Activated T-helper 2 cell treated with anti-CD3 and anti-CD28 coated beads, Interferon-gamma antibody, Interleukin-2, Interleukin-4, amounts not matched to agents 10 μg/mL and 5 μg/mL and 100 μg/mL, durations not matched to agents 14 hours and 24 hours and 36 hours (primary cell): ENCODE data around the gene GALNT2. TPM values are rescaled to one million over a fixed set of nuclear protein-coding genes. Genes with fewer than 3 reads are reported as not detected.

ENCODE experiments used
- DNase-seq: peaks from one replicate; pipeline ENCODE4 v3.0.0; 2021; ENCODE audit warnings: low spot score
- H3K27ac Mint-ChIP-seq: one replicate; pipeline ENCODE4 v1.8.0; 2021; ENCODE audit warnings: mixed read lengths
- H3K27me3 Mint-ChIP-seq: one replicate; pipeline ENCODE4 v1.8.0; 2021; ENCODE audit warnings: low read depth, mixed read lengths
- H3K36me3 Mint-ChIP-seq: one replicate; pipeline ENCODE4 v1.8.0; 2021; ENCODE audit warnings: low read depth, mixed read lengths
- H3K4me1 Mint-ChIP-seq: one replicate; pipeline ENCODE4 v1.8.0; 2021; ENCODE audit warnings: low read depth, mixed read lengths
- H3K4me3 Mint-ChIP-seq: one replicate; pipeline ENCODE4 v1.8.0; 2021; ENCODE audit warnings: low read depth, mild to moderate bottlenecking, moderate library complexity, mixed read lengths
- H3K9me3 Mint-ChIP-seq: one replicate; pipeline ENCODE4 v1.8.0; 2021; ENCODE audit warnings: mixed read lengths
- intact Hi-C: fragments of 100-400 bp; cut with micrococcal nuclease; formaldehyde crosslinking; loops from one replicate; pipeline ENCODE4 v1.15.1; 2023
- total RNA-seq: library from RNA; stranded (reverse); gene quantifications from 2 replicates; pipeline ENCODE4 v1.2.3, GENCODE V29; 2022

The GALNT2 gene
- total RNA-seq, 1 donor from 2014 or later = 59.3 TPM

DNA sequence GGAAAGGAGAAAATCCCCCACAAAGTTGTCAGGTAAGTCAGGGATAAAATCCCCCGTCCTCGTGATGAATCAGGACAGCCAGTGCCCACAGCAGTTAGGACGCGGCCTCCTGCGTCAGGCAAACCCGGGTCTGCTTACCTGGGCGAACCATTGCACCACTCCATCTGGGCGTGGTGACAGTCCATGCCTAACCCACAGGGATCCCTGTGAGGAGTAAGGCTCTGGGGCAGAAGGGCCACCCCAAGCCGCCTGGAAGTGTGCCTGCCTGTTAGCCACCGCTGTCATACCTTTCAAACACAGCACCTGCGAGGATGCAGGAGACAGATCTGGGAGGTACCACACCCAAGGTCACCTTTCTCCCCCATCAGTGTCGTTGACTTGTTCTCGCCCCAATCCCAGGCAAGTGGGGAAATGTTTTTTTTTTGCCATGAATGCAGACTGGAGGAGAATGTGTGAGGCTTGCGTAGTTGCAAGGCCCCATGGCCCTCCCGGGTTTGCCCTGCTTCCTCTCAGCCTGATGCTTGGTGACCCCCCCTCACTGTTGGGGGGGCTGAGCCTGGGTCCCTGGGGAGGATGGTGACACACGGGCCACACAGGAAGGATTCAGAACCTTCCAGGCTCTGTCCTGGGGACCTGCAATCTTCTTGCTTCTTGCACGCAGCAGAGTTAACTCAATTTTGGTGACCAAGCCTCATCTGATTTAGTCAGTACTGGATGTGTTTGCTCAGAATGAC is 252.1 kb downstream of the GALNT2 start:
- DNase-seq = no peak
- H3K9me3 Mint-ChIP-seq = no peaks in the 10 kb centered on the region
- intact Hi-C loops = no loop called here
- H3K36me3 Mint-ChIP-seq = no peaks in the 10 kb centered on the region
- H3K4me3 Mint-ChIP-seq = no peak overlapping the region
- H3K27ac Mint-ChIP-seq = no peak overlapping the region
- H3K27me3 Mint-ChIP-seq = peaks cover under 1% of the 10 kb centered on the region
- H3K4me1 Mint-ChIP-seq = no peaks in the 10 kb centered on the region

- no peaks in the 10 kb centered on the region for H3K9me3 Mint-ChIP-seq
- DNase-seq = no peak
- no peak overlapping the region for H3K27ac Mint-ChIP-seq
- intact Hi-C loops = no loop called here
- no peaks in the 10 kb centered on the region for H3K36me3 Mint-ChIP-seq
- H3K27me3 Mint-ChIP-seq = no peaks in the 10 kb centered on the region
- H3K4me1 Mint-ChIP-seq = no peaks in the 10 kb centered on the region
- H3K4me3 Mint-ChIP-seq = no peak overlapping the region
Measured at GRCh38 chr1:230320804-230321203, 253.8 kb downstream of the GALNT2 start.

DNA sequence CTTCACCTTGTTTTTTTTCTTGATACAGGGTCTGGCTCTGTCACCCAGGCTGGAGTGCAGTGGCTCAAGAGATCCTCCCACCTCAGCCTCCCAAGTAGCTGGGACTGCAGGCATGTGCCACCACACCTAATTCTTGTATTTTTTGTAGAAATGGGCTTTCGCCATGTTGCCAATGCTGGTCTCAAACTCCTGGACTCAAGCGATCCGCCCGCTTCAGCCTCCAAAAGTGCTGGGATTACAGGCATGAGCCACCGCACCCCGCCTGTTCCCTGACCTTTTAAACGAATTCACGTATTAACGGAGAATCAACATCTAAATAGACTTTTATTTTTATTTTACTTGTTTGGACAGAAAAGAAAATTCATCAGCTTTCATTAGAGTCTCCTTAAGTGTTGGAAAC is 254.3 kb downstream of the GALNT2 start:
- H3K9me3 Mint-ChIP-seq = no peaks in the 10 kb centered on the region
- DNase-seq = no peak
- H3K27ac Mint-ChIP-seq = no peak overlapping the region

DNA sequence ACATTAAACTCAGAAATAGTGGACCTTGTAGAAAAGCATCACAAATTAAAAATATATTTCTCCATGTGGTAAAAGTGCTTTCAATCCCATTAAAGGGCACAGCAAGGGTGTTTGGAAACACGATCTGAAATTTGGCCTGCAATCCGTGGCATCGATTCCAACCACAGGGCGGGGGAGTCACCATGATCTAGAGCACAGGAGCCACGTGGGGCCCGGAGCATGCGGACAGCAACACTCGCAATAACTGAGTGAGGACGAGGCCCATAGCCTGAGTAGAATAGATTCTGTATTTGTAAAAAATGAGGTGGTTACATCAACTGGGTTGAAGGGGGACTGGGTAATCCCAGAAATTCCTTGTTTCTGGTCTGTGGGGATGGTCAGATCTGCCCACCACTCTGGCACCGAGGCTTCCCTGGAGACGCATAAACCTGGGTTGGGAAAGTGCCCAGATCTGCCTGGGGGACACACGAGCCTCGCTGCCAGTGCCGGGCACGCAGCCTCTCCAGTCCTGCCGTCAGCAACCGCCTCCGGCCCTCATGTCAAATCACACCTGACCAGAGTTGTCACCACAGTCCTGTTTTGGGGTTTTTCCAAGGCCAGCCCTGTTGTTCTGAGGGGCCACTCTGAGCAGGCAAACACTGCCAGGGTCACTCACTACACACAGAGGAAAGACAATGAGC is 254.8 kb downstream of the GALNT2 start:
- Mint-ChIP-seq H3K36me3 (no peaks in the 10 kb centered on the region), H3K27me3 (no peaks in the 10 kb centered on the region), H3K27ac (no peak overlapping the region), H3K4me3 (no peak overlapping the region), H3K9me3 (no peaks in the 10 kb centered on the region), H3K4me1 (no peaks in the 10 kb centered on the region)
- no peak for DNase-seq
- intact Hi-C loops = no loop called here

More for the DNA sequence above, 254.3 kb downstream of the GALNT2 start:
- Mint-ChIP-seq H3K36me3 (no peaks in the 10 kb centered on the region), H3K4me3 (no peak overlapping the region), H3K4me1 (no peaks in the 10 kb centered on the region), H3K27me3 (no peaks in the 10 kb centered on the region)
- intact Hi-C loops = no loop called here

GRCh38 chr1:230322421-230322756 is 255.4 kb downstream of the GALNT2 start:
- H3K27me3 Mint-ChIP-seq = no peaks in the 10 kb centered on the region
- H3K27ac Mint-ChIP-seq = no peak overlapping the region
- intact Hi-C loops = no loop called here
- DNase-seq = no peak
- no peaks in the 10 kb centered on the region for H3K4me1 Mint-ChIP-seq
- no peaks in the 10 kb centered on the region for H3K36me3 Mint-ChIP-seq
- H3K9me3 Mint-ChIP-seq = no peaks in the 10 kb centered on the region
- H3K4me3 Mint-ChIP-seq = no peak overlapping the region

GRCh38 chr1:230322967-230323547 is 256.0 kb downstream of the GALNT2 start:
- intact Hi-C loops = no loop called here

DNA sequence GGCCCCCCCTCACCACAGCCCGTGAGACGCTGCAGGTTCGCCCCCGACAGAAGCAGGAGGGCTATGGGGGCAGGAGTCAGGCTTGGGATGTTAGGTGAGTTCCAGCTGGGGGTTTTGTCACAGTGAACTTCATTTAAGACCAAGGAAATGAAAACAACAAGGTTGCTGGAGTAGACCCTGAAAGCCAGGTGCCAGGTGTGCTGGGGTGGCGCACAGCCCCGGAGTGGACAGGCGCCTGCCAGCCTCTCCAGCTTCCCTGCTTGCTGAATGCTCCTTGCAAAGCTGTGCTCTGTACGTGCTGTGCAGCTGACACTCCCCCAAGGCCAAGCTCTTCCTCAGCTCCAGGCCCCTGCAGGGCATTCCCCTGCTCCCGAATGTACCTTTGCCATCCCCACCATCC is 256.6 kb downstream of the GALNT2 start:
- H3K4me1 Mint-ChIP-seq = peaks cover 6% of the 10 kb centered on the region
- H3K27me3 Mint-ChIP-seq = no peaks in the 10 kb centered on the region
- H3K27ac Mint-ChIP-seq = no peak overlapping the region
- no peak for DNase-seq
- intact Hi-C loops = no loop called here
- no peak overlapping the region for H3K4me3 Mint-ChIP-seq
- no peaks in the 10 kb centered on the region for H3K9me3 Mint-ChIP-seq
- no peaks in the 10 kb centered on the region for H3K36me3 Mint-ChIP-seq

More at GRCh38 chr1:230322967-230323547, 256.0 kb downstream of the GALNT2 start:
- H3K9me3 Mint-ChIP-seq = no peaks in the 10 kb centered on the region
- no peak overlapping the region for H3K27ac Mint-ChIP-seq
- no peaks in the 10 kb centered on the region for H3K27me3 Mint-ChIP-seq
- no peak overlapping the region for H3K4me3 Mint-ChIP-seq
- peaks cover 3% of the 10 kb centered on the region for H3K4me1 Mint-ChIP-seq
- no peak for DNase-seq
- no peaks in the 10 kb centered on the region for H3K36me3 Mint-ChIP-seq

DNA sequence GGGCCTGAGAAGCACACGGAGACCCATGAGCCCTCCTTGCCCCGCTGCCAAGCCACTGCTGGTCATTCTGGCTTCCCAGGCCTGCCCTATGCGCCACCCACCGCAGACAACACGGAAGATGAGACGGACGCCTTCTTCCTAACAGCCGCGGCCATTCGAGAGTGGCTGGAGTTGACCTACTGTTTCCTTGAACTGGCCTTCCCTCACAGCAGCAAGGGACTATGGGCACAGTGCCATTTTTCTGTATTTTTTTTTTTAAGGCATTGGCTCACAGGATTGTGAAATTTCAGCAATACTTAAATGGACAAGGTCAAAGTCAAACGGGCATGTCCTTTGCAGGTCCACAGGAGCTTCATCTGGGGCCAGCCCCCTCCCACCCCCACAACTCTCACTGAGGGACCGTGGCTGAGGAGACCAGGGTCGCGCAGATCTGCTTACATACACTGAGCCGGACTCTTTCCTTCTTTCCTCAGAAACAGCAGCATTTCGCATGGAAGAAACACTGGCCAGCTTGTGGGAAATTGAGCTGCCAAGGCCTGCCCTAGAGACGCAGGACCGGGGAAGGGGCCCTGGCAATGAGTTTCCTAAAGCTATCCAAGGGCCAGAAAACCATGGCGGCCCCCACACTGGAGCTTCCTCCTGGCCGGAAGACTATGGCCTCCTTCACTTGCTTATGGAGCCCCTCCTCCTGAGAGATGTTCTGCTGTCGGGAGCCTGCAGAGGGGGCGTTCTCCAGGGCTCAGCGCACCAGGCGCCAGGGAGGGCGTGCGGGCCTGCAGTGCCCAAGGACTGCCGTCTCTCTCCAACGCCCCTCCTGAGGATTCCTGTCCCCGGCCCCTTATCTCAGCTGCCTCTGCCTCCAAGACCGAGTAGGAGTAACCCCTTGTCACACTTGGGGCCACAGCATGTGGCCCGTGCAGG is 260.2 kb downstream of the GALNT2 start:
- Mint-ChIP-seq H3K27ac (peak overlapping the region; percentile 25), H3K9me3 (no peaks in the 10 kb centered on the region)

GRCh38 chr1:230327892-230328284 is 260.9 kb downstream of the GALNT2 start:
- DNase-seq = no peak
- no peaks in the 10 kb centered on the region for H3K36me3 Mint-ChIP-seq
- H3K27ac Mint-ChIP-seq = peak overlapping the region; percentile 25
- H3K9me3 Mint-ChIP-seq = no peaks in the 10 kb centered on the region
- no peaks in the 10 kb centered on the region for H3K27me3 Mint-ChIP-seq
- H3K4me3 Mint-ChIP-seq = no peak overlapping the region
- peaks cover 6% of the 10 kb centered on the region for H3K4me1 Mint-ChIP-seq
- intact Hi-C loops = no loop called here

More for the DNA sequence above, 260.2 kb downstream of the GALNT2 start:
- intact Hi-C loops = no loop called here
- no peak for DNase-seq
- Mint-ChIP-seq H3K4me1 (peaks cover 6% of the 10 kb centered on the region), H3K36me3 (no peaks in the 10 kb centered on the region), H3K4me3 (no peak overlapping the region), H3K27me3 (no peaks in the 10 kb centered on the region)

GRCh38 chr1:230328342-230329015 is 261.4 kb downstream of the GALNT2 start:
- Mint-ChIP-seq H3K4me1 (peaks cover 6% of the 10 kb centered on the region), H3K9me3 (no peaks in the 10 kb centered on the region), H3K27ac (no peak overlapping the region), H3K4me3 (no peak overlapping the region), H3K27me3 (no peaks in the 10 kb centered on the region), H3K36me3 (no peaks in the 10 kb centered on the region)
- DNase-seq = no peak
- intact Hi-C loops = no loop called here

DNA sequence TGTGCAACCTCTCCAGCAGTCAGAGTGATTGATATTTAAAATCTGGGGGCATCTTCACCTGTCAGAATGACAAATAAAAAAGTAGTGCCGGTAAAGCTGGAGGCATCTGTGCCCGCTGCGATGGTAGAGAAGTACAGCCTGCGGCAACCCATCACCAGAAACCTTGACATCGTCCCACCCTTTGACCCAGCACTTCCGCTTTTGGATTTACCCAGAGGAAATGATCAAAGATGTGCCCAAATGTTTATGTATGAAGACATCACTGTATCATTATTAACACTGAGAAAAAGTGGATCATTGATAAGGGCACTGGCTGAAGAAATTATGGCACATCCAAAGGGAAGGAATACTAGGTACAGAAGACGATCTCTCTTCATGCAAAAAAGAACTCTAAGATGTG is 263.1 kb downstream of the GALNT2 start:
- Mint-ChIP-seq H3K4me1 (peaks cover 6% of the 10 kb centered on the region), H3K9me3 (no peaks in the 10 kb centered on the region), H3K4me3 (no peak overlapping the region), H3K27me3 (no peaks in the 10 kb centered on the region), H3K36me3 (no peaks in the 10 kb centered on the region), H3K27ac (no peak overlapping the region)
- no peak for DNase-seq
- intact Hi-C loops = no loop called here
